HG02588 (cell line): ENCODE data around the gene CMYA5.

Experiments used
- ATAC-seq: cut with Tn5 transposase; IDR thresholded peaks from one replicate; pipeline ENCODE4 v1.9.1; 2021; ENCODE audit warnings: mild to moderate bottlenecking, moderate library complexity; ENCODE audit not compliant: unreplicated experiment

CMYA5 gene

DNA sequence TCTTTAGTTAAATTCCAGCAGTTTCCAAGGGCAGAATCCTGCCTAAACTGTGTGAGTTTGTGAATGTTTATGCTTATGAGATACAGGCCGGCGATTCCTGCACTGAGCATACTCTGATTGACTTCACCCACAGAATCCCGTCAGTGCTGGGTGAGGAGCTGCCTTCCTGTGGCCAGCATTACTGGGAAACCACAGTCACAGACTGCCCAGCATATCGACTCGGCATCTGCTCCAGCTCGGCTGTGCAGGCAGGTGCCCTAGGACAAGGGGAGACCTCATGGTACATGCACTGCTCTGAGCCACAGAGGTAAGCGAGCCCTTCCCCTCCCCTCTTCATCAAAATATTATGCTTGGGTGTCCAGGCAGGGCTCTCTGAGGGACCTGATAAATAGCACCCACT is 103.7 kb downstream of the CMYA5 start:
- no peak for ATAC-seq

DNA sequence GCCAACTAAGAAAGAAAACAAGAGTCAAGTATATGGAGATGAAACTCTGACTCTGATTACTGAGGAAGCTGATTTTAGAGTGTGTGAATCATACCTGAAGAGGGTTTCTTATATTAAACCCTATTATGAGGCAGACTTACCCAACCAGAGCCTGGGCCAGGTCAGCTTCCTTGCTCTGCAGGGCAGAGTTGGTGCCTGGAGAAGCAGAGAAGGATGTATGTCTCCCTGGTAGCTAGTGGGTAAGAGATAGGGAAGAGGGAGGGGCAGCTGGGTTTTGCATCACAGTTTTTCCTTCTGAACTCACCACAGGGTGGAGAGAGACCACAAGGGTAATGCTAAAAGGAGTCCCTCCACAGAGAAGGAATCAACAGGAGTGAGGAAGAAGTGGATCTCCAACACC is 104.1 kb downstream of the CMYA5 start:
- no peak for ATAC-seq

DNA sequence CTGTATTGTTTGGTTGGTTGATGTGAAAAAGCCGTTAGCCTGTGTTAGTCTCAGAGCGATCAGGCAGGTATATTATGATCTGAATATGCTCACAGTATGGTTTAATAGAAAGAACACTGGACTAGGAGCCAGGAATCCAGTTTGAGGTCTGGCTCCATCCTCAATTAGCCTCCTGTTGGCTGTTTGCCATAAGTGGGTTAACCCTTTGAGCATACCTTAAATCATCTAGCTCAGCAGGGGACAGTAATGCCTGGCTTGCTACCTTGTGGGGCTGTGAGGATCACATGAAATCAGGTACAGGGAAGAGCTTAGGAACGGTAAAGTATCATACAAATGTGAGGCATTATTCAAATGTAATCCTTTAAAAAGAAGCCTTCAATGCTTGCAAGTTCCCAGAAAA is 104.7 kb downstream of the CMYA5 start:
- no peak for ATAC-seq

GRCh38 chr5:79795764-79796398 is 106.2 kb downstream of the CMYA5 start:
- no peak for ATAC-seq

GRCh38 chr5:79798893-79799590 is 109.4 kb downstream of the CMYA5 start:
- no peak for ATAC-seq

GRCh38 chr5:79800979-79801827 is 111.6 kb downstream of the CMYA5 start:
- ATAC-seq = no peak

- ATAC-seq = no peak
Measured at GRCh38 chr5:79802406-79802805, 112.8 kb downstream of the CMYA5 start.

DNA sequence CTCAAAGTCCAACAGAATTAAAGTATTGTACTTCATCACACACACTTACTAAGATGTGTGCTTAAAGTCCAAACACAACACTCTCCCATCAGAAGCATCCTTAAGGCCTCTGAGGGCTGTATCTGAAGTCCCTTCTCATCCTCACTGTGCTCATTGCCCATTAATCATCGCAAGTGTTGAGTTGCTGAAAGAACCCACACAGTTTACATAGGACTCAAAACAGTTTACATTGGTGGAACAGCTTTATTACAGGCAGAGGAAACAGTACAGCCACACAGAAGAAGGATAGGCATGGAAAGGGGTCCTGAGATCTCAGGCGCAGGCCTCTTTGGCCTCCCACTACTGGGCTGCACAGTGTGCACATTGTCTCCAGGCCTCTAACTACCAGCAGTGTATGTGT is 113.4 kb downstream of the CMYA5 start:
- no peak for ATAC-seq

- ATAC-seq = no peak
Measured at GRCh38 chr5:79806741-79807140, 117.1 kb downstream of the CMYA5 start.

DNA sequence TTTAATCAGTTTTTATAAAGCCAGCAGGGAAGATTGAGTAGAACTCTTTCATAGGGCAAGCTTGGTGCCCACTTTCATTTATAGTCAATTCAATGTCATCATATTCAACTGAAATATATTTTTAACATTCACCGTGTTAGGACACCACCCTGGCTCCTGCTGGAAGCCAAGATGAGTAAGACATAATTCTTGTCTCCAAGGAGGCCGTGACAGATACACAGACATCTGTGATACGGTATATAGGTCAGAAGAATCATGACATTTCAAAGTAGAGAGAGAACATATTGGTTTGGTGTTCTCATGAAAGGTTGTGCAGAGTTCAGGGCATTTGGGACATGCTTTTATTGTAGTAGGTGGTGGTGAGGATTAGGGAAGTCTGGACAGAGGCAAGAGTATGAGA is 120.1 kb downstream of the CMYA5 start:
- ATAC-seq = no peak

DNA sequence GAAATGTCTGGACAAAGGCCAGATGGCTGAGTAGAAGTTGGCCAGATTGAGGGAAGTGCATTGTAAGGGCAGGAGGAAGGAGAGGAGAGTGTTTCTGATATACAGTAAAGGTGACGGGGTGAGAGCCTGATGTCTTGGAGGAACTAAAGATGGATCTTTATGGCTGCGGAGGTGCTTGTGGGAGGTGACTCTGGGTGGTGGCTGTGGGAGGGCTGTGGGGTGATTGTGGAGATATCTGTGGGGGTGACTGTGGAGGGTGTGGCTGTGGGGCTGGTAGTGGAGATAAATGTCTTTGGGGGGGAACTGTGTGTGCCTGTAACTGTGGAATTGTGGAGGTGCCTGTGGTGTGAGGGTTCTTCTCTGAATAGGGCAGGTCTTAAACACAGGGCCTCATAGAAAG is 121.4 kb downstream of the CMYA5 start:
- no peak for ATAC-seq

DNA sequence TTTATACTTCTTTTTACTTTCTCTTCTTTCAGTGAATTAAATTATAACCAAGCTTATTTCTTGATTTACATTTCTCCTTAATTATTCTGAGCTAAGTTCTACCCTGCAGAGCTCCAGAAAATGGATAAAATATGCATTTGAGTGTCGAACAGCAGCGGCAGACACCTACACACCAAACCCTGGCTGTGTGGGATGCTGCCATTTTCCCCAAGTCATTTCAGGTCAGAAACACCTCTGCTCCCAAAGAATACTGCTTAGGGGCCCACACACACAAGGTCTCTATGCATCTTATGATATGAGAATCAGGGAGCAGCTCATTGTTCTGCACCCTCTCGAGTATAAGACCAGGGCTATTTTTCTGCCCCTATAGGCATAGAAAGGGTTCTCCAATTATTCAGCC is 122.3 kb downstream of the CMYA5 start:
- no peak for ATAC-seq

- no peak for ATAC-seq
Measured at GRCh38 chr5:79814699-79815098, 125.1 kb downstream of the CMYA5 start.

- ATAC-seq = no peak
Measured at GRCh38 chr5:79816014-79816413, 126.4 kb downstream of the CMYA5 start.

GRCh38 chr5:79820648-79821047 is 131.0 kb downstream of the CMYA5 start:
- ATAC-seq = no peak

GRCh38 chr5:79824444-79824843 is 134.8 kb downstream of the CMYA5 start:
- no peak for ATAC-seq

DNA sequence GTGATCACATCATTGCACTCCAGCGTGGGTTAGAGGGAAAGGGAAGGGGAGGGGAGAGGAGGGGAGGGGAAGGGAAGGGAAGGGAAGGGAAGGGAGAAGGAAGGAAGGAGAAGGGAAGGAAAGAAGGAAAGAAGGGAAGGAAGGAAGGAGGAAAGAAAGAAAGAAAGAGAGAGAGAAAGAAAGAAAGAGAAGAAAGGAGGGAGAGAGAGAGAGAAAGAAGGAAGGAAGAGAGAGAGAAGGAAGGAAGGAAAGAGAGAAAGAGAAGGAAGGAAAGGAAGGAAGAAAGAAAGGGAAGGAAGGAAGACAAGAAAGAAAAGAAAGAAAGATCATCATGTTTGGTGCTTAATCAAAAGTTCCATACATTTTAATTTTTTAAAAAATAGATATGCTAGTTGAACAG is 136.2 kb downstream of the CMYA5 start:
- no peak for ATAC-seq

DNA sequence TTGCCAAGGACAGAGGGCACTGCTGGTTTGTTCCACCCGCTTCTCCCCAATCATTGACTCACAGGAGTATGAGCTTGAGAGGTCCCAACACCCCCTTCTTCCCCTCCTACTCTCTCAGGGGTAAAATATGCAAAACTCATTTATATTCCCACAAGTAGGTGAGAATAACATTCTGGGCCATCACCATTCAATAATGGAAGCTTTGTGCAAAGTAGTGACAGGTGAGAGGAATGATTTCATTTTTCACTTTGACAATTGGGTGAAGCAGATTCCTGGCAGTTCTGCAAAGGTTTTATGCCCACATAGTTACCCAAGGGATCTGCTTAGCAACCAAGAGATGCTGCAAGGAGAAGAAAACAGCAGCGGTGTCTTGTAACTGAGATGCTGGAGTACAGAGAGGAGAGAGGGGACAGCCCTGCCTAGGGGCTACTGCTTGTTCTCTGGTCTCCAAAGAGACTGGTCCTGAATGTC is 137.6 kb downstream of the CMYA5 start:
- ATAC-seq = no peak

DNA sequence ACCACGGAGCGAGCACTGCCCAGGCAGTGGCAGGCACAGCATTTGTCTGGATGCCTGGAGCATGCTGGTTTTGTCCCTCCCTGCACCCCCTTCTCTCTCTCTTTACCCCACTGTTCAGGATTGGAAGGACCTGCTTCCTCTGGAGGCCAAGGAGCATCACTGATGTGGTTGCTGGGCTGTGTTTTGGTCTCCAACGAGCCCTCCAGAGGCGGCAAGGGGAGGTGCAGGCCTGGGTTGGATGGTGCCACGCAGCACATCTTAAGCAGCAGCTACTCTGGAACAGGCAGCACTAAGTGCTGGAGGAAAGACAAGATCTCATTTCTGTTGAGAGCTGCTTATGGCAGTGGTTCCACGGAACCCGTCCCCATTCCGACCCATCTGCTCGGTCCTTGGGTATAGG is 139.6 kb downstream of the CMYA5 start:
- no peak for ATAC-seq

DNA sequence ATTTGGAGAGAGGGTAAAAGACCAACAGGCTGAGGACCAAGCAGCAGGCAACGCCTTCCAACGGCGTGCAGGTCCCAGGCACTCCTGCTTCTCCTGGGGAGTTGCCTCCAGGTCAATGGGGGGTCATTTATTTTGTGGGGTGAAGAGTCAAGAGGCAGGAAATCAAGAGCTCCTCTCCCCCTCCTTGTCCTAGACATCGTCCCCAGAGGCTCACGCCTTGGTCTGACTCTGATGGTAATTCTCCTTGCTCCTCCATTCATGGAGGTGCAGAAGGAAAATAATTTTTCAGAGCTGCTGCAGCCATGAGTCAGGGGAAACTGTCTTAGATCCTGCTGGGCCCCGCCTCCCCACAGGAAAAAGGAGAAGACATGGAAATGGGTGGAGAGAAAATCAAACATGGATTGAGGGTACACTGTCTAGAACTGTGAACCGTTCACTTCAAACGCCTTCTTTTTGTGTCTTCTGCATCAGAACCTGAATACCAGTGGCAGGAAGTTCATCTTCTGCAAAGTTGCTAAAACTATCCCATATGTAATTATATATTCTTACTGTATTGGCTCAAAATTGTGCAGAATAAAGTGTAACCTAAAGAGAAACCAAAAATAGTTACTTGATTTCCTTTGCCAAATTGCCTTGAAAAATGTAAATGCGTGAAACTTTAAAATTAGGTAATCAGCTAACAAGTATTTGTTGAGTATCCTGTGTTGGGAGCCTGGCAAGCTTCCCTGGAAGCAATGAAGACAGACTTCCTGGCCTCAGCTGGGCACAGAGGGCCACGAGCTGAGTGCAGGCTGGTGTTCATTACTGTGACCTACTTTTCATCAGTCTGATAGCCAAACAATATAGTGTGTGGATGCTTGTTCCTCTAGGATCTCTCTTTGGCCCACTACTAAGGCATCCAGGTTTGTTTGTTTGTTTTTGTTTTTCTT is 142.0 kb downstream of the CMYA5 start:
- no peak for ATAC-seq

GRCh38 chr5:79832911-79833310 is 143.3 kb downstream of the CMYA5 start:
- no peak for ATAC-seq
